Activated T-cell treated with anti-CD3 and anti-CD28 coated beads for 4 hours (primary cell): ENCODE results near the gene CDCA7L.

Source experiments
- DNase-seq: peaks from one replicate; pipeline ENCODE4 v3.0.0-alpha.2; 2020

CDCA7L gene, protein sequence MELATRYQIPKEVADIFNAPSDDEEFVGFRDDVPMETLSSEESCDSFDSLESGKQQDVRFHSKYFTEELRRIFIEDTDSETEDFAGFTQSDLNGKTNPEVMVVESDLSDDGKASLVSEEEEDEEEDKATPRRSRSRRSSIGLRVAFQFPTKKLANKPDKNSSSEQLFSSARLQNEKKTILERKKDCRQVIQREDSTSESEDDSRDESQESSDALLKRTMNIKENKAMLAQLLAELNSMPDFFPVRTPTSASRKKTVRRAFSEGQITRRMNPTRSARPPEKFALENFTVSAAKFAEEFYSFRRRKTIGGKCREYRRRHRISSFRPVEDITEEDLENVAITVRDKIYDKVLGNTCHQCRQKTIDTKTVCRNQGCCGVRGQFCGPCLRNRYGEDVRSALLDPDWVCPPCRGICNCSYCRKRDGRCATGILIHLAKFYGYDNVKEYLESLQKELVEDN

DNA sequence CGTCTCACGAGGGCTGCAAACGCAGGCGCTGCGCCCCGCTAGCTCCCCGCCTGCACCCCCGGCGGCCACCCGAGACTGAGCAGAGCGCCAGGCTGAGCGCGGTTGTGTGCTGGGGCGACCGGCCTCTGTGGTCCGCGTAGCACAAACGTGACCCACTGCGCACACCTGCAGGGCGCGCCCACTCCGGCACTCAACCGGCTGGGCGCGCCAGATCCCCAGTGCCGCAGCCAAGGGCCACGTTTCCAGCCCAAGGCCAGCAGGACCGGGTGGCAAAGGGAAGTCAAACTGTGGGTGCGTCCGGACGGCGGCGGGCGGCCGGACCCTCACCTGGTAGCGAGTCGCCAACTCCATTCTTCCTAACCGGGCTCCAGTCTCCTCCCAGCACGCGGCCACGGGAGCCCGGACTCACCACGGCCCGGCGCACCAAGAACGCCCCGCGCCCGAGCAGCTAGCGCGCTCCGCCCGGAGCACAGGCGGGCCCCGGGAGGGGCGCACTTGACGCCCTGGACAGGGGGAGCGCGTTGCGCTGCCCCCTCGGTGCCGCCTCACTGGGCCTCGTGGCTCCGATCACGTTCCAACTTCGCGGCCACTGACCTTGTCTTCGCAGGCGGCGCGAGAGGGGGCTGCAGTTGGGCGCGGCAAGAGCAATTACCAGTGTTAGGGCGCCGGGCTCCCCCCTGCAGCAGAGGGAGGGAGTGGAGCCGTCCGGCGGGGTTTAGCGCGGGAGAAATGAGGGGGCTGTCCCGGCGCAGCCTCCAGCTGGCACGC is at the start of gene CDCA7L:
CDCA7L (minus strand) TSS at position 446 of the 768 bp plus-strand sequence; CDS start at position 351, 95 bp downstream.
- peak; percentile 34 for DNase-seq

DNA sequence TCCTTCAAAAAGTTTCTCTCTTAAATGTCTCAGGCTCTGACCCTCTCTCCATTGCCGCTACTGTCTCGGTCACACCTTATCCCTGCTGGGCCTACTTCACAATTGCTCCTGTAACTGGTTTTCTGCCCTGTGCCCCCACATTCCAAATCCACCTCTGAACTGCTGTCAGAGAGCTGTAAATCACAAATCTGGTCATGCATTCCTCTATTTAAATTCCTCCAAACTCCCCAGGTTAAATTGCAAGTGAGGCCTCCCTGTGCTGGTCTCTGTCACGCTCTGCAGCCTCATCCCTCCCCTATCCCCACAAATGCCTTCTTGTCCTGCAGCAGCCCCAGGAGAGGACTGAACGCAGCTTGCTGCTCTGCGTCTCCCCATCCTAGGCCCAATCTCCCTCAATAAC is 40.4 kb upstream of the CDCA7L start:
- DNase-seq, result no peak

DNA sequence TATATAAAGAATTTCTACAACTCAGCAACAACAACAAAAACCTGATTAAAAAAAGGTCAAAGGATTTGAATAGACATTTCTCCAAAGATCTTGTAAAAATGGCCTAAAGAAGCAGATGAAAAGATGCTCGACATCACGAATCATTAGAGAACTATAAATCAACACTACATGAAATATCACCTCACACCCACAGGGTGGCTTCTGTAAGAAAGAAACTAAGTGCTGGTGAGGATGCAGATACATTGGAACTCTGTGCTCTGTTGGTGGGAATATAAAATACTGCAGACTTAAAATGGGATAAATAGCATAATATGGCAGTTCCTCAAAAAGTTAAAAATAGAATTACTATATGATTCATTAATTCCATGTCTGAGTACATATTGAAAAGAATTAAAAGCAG is 38.3 kb upstream of the CDCA7L start:
- no peak for DNase-seq

DNA sequence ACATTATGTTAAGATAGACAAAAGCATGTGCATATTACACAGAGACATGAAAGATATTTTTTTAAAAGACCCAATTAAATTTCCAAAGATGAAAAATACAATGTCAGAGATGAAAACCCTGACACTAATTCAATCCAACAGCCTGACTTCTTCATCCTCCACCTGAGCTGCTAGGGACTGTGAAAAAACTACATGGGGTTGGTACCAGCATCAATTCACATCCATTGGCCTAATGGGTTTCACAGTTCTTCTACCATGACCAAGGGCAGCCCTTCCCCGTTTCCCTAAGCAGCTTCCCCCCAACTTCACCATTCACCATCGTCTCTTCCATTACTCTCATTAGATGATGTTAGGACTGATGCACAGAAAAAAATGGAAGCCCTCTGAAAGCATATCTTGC is 37.4 kb upstream of the CDCA7L start:
- no peak for DNase-seq

DNA sequence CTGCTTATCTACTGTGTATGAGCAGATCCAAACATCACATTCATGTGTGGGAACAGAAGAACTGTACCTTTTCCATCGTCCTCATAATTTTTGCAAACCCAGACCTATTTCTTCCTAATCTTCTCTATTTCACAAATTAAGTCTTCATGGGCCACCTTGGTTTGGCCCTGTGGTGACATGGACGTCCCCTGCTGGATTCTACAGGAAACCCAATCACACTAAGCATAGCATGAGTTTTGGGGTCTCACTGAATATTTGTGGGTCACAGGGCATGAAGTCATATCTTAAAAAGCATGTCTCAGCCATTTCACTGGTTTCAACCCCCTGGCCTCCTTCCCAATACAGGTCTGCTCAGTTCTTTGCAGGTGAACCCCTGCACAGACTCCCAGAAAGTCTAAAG is 35.8 kb upstream of the CDCA7L start:
- DNase-seq, result no peak

DNA sequence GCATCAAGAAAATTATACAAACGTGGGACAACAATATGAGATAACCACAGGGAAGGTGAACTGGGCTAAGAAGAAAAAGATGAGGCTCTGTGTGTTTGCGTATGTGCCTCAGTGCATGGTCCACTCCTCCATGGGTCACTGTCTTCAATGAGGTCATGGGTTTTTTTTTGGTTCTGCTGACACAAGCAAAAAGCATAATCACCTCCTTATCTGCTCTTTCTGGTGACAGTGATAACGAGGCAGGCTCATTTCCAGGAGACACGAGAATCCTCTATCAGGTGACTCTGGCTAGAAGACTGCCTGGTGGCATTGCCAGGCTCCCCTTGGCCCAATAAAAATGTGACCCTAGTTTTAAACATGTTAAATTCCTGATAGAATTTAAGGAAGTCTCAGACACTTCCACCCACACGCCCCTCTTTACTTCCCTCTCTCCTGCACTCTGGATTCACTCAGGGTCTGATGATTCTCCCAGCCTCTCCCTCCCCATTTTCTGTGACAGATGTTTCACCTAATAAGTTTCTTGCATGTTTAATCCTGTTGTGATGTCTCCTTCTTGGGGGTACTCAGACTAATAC is 35.3 kb upstream of the CDCA7L start:
- DNase-seq, result no peak

DNA sequence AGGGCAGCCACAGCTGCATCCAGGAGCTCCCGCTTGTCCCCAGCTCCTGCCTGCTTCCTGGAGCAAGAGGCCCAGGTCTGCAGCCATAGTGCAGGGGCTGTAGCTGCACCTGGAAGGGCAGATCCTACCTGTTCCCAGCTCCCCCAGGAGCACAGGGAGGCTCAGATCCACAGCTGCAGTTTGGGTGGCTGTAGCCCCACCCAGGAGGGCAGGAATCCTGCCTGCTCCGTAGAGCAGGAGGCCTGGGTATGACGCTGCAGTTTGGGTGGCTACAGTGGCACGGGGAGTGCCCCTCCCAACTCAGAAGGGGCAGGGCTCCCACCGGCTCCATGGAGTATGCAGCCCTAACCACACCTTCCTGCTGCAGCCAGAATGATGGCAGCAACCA is 26.7 kb upstream of the CDCA7L start:
- DNase-seq, result no peak

DNA sequence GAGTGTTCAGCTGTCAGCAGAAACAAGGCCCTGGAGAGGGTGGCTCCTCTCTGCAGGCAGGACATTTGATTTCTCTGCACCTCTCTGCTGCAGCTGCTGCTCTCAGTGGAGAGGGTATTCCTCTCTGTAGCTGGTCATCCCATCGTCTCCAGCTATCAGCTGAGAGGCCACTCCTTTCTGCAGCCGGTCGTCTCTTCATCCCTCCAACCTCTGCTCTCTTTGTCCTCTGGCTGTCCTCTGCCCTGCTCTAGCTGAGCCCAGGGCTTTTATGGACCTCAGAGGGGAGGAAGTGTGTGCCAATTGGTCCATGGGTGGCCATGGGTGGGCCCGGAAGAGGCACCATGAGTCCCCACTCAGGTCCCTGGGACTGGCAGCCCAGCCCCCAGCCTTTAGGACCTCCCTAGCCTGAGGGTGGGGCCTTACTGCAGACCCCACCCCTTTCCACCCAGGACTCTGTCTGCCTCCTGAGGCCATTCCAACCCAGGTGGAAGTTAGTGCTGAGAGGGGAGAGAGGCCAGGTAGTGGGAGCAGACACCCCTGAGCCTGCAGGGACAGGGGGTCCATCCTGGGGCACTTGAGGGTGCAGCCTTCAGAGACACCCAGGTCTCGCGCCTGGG is 26.2 kb upstream of the CDCA7L start:
- no peak for DNase-seq

DNA sequence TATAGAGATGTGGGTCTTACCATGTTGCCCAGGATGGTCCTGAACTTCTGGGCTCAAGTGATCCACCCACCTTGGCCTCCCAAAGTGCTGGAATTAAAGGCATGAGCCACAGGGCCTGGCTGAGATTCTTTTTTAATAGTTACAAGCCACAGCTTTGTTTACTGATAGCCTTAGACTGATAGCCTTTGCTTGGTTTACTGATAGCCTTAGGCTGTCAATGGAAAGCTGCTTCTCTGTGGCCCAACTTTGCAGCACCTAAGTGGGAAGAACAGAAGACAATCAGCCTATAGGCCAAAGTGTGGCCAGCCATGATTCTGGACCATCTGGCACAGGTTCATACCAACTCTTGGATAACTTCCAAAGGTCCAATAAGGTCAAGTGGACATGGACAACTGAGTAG is 24.1 kb upstream of the CDCA7L start:
- no peak for DNase-seq

DNA sequence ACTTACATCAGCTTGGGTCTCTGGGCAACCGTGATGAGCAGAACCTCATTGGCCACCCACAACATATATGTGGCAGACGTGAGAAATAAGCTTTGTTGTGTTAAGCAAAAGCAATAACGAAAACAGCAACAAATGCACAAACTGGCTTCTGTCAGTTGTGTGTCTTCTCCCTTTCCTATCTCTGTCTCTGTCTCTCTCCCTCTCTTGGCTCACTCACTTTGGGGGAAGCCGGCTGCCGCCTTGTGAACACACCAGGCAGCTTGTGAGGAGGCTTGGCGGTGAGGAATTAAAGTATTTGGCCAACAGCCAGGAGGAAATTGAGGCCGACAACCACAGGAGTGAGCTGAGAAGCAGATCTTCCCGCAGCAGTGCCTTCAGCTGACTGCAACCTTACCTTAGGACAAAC is 21.9 kb upstream of the CDCA7L start:
- no peak for DNase-seq

DNA sequence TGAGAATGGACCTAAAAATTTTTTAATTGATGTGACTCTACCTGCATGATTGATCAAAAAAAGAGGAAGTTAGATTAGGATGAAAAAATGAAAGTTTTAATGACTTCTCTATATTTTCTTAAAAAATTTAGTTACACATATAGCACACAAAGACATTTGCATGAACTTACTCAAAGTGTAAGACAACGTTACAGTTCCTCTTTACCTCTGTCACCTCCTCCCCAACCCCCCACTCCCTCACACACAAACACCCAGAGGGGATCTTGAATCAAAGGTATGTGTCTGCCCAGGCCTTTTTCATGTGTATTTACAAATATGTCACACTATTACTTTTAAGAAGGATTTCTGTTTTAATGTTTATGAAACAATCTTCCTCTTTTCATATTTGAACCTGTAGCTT is 20.6 kb upstream of the CDCA7L start:
- no peak for DNase-seq

DNA sequence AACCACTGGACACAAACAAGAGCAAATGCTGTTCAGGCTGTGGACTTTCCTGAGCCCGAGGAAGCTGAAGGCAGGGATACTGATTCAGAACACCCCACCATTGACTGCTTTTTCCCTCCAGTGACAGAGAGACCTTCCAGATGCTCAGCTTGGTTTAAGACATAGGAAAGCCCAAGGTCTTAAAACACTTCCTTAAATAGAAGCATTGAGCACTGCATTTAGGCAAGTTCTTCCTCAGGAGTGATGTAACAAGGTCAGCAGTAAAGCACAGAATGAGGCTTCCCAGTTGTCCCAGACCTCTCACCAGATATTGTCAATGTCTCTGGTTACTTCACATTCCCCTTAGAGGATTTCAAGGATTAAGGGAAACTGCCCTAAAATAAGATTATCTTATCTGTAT is 19.6 kb upstream of the CDCA7L start:
- DNase-seq, result no peak

DNA sequence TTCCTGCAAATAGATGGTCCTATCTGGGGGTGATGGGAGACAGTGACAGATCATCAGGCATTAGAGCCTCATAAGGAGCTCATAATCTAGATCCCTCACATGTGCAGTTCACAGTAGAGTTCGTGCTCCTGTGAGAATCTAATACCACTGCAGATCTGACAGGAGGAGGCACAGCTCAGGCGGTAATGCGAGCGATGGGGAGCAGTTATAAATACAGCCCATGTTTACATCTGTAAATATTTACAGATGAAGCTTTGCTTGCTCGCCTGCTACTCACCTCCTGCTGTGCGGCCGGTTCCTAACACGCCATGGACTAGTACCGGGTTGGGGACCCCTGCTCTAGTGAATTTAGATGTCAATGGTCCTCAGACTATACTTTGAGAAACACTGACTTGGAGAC is 17.0 kb upstream of the CDCA7L start:
- DNase-seq, result no peak

DNA sequence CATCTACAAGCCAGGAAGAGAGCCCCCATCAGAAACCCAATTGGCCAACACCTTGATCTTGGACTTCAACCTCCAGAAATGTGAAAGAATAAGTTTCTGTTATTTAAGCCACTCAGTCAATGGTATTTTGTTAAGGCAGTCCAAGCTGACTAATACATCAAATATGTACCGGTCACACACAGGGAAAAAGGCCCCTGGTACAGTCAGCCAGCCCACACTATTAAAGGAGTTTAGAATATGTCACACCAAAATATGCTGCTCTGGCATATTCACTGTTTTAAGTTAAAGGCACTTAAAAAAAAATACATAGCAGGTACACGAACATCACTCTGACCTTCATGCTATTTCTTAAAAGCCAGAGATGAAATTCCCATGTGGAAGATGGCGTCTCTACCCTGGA is 15.2 kb upstream of the CDCA7L start:
- no peak for DNase-seq

DNA sequence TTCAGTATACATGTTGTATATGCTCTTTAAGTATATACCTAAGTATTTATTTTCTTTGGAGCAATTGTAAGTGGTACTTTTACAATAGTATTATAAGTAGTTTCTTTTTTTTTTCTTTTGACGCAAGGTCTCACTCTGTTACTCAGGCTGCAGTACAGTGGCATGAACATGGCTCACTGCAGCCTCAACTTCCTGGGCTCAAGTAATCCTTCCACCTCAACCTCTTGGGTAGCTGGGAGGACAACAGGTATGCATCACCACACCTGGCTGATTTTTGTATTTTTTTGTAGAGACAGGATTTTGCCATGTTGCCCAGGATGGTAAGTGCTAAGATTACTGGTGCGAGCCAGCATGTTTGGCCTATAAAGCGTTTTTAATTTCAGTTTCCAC is 13.7 kb upstream of the CDCA7L start:
- DNase-seq, result no peak

DNA sequence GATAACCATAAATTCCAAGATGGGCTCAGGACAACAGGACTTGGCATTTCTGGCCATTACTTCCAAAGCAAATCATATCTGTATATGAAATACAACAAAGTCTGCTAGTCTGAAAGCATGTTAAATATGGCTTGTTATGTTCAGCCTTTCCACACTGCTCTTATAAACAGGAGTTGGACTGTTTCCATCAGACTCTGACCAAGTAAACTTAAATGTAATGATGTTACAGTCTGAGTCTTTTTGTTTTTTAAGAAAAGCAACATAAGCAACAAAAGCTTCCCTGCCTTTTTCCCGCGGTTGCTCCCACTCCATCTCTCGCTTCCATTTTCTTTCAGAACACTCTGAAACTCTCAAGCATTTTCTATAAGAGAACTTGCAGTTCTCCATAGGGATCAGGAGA is 8.1 kb upstream of the CDCA7L start:
- DNase-seq, result no peak

DNA sequence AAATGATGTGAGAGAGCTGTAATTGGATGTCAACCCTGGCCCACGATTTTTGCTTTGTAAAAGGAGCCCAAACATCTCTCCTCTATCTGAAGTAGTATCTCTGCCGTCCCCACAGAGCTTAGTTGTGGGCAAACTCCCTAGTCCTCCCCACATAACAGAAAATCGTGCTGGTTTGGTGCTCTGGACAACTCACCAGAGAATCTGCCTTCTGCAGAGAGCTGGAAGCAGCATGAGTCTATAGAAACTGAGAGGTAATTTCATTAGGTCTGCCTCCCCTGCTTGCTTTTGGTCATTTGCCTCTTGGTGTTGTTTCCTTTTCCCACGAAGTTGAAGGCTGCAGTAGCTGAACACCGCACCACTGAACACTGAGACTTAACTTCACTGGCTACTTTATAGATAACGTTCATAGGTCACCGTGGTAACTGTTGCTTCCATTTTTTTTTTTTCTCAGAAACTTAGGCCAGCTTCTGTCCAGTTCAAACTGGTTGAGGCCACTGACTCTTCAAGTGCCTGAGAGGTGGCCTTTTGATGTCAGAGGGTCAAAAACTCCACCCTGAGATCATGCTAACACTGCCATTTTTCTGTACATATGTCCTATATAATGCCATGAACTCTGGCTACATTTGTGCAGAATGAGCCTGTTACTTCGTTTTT is 3.3 kb upstream of the CDCA7L start:
- DNase-seq, result no peak

DNA sequence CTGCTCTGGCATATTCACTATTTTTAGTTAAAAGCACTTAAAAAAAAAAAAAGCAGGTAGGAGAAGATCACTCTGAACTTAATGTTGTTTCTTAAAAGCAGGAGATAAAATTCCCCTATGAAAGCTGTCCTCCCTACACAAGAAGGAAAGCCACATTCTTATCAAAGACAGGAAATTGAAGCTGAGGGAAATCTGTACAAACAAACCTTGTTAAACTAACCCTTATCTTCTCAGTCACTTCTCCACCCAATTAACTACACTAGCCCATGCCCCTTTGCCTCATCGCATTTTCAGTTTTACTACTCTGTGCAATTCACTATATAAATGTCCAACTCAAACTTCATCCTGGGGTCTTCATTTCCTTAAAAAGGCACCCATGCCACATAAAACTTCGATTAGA is 2.7 kb upstream of the CDCA7L start:
- DNase-seq, result no peak

DNA sequence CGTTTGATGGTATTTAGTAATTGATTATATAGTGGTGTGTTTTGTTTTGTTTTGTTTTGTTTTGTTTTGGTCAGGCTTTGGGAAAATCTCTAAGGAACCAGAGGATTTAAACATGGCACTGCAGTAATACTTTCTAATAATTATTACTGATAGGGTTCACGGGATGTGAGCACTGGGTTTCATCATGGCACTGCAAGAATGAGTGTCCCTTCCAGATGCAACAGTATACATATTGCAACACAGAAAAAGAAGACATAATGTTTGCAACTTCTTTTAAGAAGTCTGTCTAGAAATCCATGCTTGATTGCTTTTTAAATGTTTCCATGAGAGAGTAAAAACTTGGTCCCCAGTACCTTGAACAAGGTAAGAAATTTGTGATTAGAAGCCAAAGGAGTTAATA is 2.2 kb upstream of the CDCA7L start:
- DNase-seq, result no peak

DNA sequence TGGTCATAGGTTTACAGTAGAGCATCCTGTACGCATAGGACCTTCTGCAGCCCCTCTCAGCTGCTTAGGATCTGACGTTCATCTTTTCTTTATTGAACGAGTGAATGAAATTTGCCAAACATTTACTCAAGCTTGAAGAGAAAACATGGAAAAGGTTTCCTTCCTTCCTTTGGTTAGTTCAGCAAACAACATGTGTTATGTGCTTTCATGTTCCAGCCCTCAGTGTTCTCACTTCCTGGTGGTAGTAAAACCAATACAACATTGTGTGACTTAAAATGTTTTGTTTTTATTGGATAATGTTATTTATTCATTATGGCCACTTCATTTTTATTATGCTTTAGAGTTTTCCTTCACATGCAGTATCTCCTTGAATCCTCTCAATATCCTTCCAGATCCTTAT is 1.4 kb upstream of the CDCA7L start:
- DNase-seq, result no peak

DNA sequence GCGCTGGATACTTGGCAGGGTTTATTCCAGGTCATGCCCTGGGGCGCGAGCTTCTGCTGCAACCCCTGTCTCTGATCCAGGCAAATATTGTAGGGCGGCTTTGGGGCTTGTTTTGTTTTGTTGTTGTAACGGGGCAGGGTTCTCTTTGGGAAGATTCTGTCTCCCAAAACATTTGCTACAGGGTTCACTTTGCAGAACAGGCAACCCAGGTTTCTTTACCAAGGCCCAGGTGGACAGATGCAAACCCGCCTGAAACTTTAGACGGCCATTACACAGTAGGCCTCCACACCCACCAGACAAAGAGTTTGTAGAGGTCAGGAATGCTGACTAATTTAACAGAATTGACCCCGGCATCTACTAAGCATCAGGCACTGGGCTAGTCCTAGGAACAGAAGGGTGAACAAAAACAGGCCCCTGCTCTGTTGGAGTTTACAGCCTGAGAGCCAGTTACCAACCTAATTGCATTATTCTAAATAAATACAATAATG is 567 bp upstream of the CDCA7L start:
- no peak for DNase-seq

DNA sequence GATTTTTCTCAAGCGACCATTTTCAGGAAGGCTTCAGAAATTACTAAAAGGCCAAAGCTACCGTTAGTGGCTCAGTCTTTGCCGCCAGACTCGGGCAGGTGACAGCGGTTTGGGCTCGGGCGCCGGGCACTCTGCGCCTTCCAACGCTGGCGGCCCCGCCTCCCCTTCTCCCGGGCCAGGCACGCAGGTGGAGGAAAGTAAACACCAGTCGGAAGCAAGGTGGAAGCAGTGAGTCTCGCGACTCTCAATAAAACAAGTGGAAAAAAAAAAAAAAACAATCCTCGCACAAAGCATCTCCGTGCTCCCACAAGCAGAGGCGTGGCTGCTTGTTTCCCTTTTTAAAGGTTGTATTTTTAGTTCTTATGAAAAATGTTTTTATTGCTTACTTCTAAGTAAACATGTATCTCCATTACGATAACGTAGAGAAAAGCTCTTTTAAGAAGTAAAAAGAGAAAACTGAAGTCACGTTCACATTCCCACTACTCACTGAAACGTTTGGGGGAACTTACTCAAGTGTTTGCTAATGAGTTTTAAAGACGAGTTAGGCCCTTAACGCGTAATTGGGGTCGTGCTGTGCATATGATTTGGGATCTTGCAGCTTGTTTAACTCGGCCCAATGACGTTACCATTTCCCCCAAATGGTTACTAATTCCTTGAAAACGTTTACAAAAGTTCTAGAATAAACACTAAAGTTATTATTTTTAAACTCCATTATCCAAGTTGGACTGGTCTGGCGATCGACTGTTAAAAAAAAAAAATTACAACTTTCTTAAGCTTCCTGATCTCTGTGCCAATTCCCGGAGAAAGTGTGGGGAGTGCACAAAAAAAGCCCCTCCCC is 864 bp downstream of the CDCA7L start:
- DNase-seq, result no peak
